GM18517 (cell line): ENCODE results near the gene C14orf119.

Experiments
- ATAC-seq: cut with Tn5 transposase; IDR thresholded peaks from one replicate; pipeline ENCODE4 v1.9.1; 2021; ENCODE audit warnings: mild to moderate bottlenecking, moderate library complexity; ENCODE audit not compliant: unreplicated experiment

The C14orf119 gene

GRCh38 chr14:23086565-23086964 is 8.7 kb upstream of the C14orf119 start:
- ATAC-seq, result no peak

DNA sequence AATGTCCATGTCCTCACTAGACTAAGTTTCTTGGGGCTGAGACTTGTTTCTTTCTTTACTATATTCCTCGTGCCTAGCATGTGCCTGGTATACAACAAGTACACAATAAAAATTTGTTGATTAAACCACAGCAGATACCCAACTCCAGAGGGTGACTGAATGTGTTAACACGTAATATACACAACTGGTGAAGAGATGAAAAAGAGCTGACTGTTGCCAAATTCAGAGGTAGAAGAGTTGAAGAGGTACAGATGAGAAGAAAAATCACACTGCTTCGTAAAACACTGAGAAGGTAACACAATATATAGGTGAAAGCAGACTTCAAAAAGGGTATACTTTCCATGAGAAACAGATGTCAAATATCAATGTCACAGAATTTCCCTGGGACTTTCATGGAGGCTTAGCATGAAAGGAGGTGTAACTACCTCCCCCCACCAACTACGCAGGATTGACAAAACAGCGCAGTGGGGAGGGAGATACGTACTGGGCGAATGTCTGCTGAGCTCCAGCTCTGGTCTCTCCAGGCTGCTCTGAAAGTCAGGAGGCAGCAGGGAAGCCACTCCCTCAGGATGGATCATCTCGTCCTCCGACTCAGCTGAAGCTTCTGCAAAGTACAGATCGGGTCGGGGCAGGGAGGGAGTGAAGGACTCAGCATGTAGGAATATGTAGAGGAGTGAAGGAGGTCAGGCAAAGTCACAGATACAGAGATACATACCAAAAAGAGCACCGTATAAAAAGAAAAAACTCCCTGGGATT is 5.6 kb upstream of the C14orf119 start:
- ATAC-seq, result no peak

GRCh38 chr14:23090254-23090636 is 5.1 kb upstream of the C14orf119 start:
- ATAC-seq, result no peak

DNA sequence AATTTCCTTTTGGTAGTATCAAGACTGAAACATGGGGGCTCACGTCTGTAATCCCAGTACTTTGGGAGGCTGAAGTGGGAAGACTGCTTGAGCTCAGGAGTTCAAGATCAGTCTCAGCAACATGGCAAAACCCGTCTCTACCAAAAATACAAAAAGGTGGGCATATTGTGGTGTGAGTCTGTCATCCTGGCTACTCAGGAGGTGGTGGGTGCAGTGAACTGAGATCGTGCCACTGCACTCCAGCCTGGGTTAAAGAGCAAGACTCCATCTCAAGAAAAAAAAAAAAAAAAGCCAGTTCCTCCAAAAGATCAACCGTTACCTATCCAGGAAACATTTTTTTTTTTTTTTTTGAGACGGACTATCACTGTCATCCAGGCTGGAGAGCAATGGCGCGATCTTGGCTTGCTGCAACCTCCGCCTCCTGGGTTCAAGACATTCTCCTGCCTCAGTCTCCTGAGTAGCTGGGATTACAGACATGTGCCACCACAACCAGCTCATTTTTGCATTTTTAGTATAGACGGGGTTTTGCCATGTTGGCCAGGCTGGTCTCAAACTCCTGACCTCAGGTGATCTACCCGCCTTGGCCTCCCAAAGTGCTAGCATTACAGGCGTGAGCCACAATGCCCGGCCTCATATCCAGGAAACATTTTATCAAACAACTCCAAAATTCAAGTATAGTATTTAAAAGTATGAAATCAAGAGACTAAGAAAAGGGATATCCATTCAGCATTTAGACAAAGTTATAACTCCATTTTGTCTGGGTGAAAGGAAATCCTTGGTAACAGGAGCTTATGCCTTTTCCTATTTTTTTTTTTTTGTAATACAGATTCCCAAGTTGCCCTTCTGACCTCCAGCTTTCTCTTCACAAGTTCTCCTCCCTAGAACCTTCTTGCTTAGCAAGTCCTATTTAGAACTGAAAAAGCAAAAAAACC is 3.7 kb upstream of the C14orf119 start:
- no peak for ATAC-seq

- ATAC-seq, result no peak
Measured at GRCh38 chr14:23093104-23093503, 2.2 kb upstream of the C14orf119 start.

GRCh38 chr14:23093526-23093925 is 1.8 kb upstream of the C14orf119 start:
- ATAC-seq, result no peak

DNA sequence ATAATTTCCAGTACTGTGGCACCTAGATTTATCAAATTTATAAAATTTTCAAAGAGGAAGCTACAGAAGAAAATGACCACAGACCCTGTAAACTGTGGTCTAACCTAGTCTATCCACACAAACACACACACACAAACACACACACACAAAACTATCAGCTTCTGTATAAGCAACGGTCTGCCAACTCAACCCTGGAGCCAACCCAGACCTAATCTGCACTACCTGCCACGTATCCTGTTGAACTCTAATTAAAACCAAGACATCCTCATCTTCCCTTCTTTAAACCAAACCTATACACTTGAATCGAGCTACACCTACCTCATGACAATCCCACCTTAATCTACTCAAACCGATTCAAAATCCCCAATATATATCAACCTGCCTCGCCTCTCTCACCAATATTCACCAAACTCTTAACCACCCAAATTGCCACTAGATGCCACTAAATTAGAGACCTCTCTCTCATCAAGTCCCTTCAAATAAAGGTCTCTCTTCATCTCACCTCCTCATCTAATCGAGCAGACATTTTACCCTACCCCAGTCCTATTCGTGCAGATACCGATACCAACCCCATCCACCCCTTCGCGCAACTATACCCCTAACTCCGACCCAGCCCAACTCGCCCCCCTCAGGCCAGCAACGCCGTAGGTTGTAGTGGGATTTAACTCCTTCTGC is 1.2 kb upstream of the C14orf119 start:
- ATAC-seq, result no peak

DNA sequence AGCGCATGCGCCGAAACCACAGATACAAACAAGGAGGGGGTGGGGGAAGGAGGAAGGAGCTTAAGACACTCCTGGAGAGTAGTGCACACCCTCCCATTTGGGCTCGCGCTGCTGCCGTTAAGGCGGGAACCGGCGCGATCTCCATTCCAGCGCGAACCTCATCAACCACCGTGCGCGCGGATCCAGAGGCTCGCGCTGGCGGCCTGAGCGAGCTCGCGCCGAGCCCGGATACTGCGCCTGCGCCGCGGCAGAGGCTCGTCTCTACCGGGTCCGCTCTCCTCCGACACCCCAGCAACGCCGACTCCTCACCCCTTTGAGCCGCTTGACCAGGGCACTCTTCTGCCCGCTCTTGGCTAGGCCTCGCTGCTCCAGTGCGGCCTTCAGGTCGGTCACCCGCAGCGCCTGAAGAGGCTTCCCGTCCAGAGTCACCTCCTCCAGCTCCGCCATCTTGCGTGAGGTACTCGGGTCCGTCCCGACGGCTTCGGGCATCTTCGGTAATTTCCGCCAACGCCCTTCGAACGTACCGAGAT is 574 bp upstream of the C14orf119 start, which contains the start of gene ACIN1:
Gene ACIN1 (minus strand): TSS at position 471 of the 530 bp plus-strand sequence. CDS start 24 bp downstream, at position 447.
- peak; percentile 37 for ATAC-seq

GRCh38 chr14:23097786-23098185 is 2.5 kb downstream of the C14orf119 start:
- no peak for ATAC-seq

DNA sequence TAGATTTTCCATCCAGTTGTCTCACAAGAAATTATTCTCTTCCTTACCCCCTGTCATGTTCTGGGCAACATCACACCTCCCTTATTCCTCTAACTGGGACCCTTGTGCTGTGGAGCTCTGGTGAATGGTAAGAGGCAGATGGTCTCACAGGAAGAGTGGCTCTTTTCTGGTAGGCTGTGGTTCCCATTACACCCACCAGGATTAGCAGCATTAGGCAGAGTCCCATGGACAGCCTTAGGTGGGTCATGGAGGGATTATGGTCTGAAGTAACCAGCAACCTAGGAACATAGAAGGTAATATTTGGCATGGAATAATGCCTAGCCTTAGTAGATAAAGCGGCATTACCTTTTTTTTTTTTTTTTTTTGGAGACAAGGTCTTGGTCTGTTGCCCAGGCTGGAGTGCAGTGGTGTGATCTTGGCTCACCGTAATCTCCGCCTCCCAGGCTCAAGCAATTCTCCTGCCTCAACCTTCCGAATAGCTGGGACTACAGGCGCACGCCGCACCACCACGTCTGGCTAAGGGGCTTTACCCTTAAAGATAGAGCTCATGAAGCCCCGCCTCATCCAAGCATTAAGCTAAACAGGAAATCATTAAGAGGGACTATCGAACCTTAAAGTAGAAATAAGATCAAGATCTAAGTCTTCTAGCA is 4.0 kb downstream of the C14orf119 start:
- ATAC-seq, result no peak

DNA sequence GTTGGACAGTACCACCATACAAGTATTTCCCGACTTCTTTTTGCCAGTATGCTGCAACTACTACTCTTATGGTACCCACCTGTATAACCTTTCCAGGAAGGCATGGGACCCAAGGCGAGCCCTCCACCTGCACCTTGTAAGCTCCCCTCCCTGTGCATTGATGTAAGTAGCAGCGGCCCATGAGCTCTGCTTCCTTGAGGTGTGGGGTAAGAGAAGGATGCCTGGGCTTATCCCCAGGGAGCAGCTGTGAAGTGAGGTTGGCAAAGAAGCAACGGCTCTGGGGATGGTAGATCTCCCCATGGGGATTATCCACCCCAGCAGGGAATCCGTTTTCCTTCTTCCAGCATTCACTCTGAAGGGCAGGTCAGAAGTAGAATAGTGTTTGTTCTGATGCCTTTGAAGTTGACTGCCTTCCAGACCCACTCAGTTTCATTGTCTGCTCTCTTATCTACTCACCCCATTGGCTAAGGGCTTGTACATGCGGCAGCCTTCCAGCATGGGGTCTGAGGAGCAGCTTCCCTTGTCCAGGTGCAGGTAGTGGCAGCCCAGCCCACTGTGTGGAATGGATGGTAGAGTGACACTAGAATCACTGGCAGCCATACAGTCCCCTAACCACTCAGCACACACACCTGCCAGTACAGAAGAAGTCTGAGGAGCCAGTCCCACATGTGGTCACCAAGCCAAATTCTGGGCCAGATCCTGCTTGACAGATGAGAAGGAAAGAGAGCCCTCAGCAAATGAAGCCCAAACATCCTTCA is 6.1 kb downstream of the C14orf119 start:
- no peak for ATAC-seq

DNA sequence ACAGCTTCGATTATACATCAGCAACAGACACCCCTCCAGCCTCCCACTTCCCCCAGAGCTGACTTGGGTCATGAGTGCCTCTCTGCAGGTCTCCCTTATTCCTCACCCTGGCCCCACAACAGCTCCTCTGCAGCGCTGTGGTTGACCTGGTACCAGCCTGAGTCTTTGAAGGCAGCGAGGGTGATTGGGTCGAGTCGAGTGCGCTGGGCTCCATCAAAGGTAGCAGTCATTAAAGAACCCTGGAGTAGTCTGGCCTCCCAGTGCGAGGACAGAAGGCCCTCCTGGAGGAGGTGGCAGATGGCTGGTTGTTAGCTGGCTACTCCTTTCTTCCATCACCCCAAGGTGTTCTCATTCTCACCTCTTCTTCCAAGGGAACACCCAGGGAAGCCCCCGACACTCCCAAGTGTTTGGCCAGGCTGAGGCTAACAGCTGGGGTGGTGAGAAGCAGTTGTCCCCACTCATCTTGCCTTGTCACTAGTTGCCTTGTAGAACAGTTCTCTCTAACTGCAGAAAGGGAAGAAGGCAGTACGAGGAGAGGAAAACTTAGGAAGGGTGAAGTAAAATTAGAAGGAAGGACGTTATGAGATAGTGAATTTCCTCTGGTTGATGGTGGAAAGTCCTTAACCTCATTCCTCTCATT is 6.8 kb downstream of the C14orf119 start:
- no peak for ATAC-seq

GRCh38 chr14:23102801-23103200 is 7.5 kb downstream of the C14orf119 start:
- ATAC-seq, result no peak

- no peak for ATAC-seq
Measured at GRCh38 chr14:23103581-23103980, 8.3 kb downstream of the C14orf119 start.

DNA sequence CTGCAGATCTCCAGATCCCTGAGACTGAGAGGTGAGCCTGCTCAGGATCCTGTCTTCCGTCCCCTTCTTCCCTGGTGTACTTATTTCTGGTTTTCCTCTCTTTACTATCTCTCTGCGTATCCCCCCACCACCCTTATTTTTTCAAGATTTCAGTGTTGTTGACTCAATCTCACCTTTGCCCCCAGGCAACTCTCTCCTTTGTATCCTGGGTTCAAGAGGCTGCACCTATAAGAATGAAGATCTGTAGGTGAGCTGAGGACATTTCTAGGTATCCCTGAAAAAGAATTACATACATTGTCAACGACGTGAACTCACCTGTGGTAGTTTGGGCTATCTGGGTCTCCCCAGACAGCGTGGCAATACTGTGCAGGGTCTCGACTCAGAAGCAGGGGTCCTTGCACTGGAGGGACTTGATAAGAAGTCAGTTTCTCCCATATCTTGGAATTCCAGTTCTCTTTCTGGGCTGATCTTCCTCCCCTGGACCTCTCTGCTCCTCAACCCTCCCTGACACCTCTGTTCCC is 8.8 kb downstream of the C14orf119 start:
- ATAC-seq, result no peak

- no peak for ATAC-seq
Measured at GRCh38 chr14:23104591-23105347, 9.5 kb downstream of the C14orf119 start, which contains the start of gene CIROP. Gene CIROP (minus strand): TSS chr14:23104989. CDS start chr14:23104920, 69 bp downstream.

GRCh38 chr14:23105348-23105824 is 10.1 kb downstream of the C14orf119 start:
- ATAC-seq, result no peak

GRCh38 chr14:23106747-23107045 is 11.4 kb downstream of the C14orf119 start:
- no peak for ATAC-seq
